ENCODE measurements around the gene ATRIP.
"Not testable (repeated sequence)": the region's sequence is repeated elsewhere in the genome, so short reads cannot be mapped to it uniquely, and the experiment has no call there.

DNA sequence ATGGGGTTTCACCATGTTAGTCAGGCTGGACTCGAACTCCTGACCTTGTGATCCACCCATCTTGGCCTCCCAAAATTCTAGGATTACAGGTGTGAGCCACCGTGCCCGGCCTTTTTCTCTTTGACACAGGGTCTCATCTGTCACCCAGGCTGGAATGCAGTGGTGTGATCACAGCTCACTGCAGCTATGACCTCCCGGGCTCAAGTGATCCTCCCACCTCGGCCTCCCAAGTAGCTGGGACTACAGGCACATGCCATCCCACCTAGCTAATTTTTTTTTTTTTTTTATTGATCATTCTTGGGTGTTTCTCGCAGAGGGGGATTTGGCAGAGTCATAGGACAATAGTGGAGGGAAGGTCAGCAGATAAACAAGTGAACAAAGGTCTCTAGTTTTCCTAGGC lies 36.3 kb downstream of the ATRIP start:
- not testable (repeated sequence) for TF ChIP-seq POLR2A, TAF1, POLR2AphosphoS5, SPI1, POU2F2 (IDR thresholded peaks at IDR 0.05; ENCODE audit: low read depth, low read length)
